Endothelial cell of umbilical vein (primary cell): Measurements from ENCODE around the gene BPIFB3. TPM values are rescaled to one million over a fixed set of nuclear protein-coding genes. Genes with fewer than 3 reads are reported as not detected.

Source experiments
- BruUV-seq: library from RNA; stranded (reverse); fragments of 400-500 nt; replicated peaks from 2 replicates; lab custom pipeline; 2021; lab: Mats Ljungman, UMichigan
- CTCF ChIA-PET: fragments of 300-600, 350-600 bp; sonication (Branson Sonifier 250); formaldehyde crosslinking; loops from one replicate; lab custom pipeline; 2021; ENCODE audit warnings: antibody characterized with exemption, inconsistent platforms; lab: Charles Lee
- POLR2A ChIA-PET: fragments of 300-600, 350-600 bp; sonication (Branson Sonifier 250); formaldehyde crosslinking; loops from one replicate; lab custom pipeline; 2021; ENCODE audit warnings: antibody characterized with exemption, inconsistent platforms; lab: Charles Lee
- DNase-seq: peaks from one replicate; pipeline ENCODE4 v3.0.0-alpha.2; 2011; ENCODE audit warnings: low read depth, low spot score
- FAIRE-seq: peaks from 2 replicates; lab custom pipeline; 2011; peaks lifted over from hg19 to GRCh38; lab: Jason Lieb, UNC
- H2AFZ ChIP-seq: 2 replicates; pipeline ENCODE4 v1.6.0; 2012; ENCODE audit warnings: low read depth, low read length, control low read depth, inconsistent platforms
- H3K27ac ChIP-seq: 2 replicates; pipeline ENCODE4 v1.5.1; 2011; ENCODE audit warnings: low read depth, mild to moderate bottlenecking, control low read depth, low read length, moderate library complexity; ENCODE audit not compliant: insufficient read depth
- H3K27me3 ChIP-seq, 2 experiments: 2 replicates each; pipeline versions ENCODE4 v1.6.0 to v1.6.1; 2011; ENCODE audit warnings: low read length in 2 of 2, mixed read lengths in 1 of 2; ENCODE audit not compliant: control insufficient read depth in 2 of 2, insufficient read depth in 2 of 2
- H3K36me3 ChIP-seq, 2 experiments: 2 replicates in 1 of 2; 3 replicates in 1 of 2; pipeline ENCODE4 v1.5.1; 2011; ENCODE audit warnings: low read length in 2 of 2, mild to moderate bottlenecking in 1 of 2, moderate library complexity in 1 of 2; ENCODE audit not compliant: control insufficient read depth in 2 of 2, insufficient read depth in 2 of 2; ENCODE audit errors: extremely low read depth in 1 of 2
- H3K4me1 ChIP-seq: 3 replicates; pipeline ENCODE4 v1.5.1; 2011; ENCODE audit warnings: mild to moderate bottlenecking, low read length; ENCODE audit not compliant: control insufficient read depth, insufficient read depth; ENCODE audit errors: extremely low read depth
- H3K4me2 ChIP-seq: 2 replicates; pipeline ENCODE4 v1.6.1; 2011; ENCODE audit warnings: low read length, control low read depth, mixed read lengths; ENCODE audit not compliant: insufficient read depth
- H3K4me3 ChIP-seq, 3 experiments: fragments of 200-600 bp in 1 of 3; sonication (generic), shearing (Covaris generic) in 1 of 3; replicated peaks in 1 of 3; 2 replicates each; pipeline ENCODE4 v1.5.1; 2011 to 2016; ENCODE audit warnings: control low read depth in 3 of 3, low read length in 3 of 3, mild to moderate bottlenecking in 2 of 3, inconsistent platforms in 1 of 3, low read depth in 1 of 3, moderate library complexity in 1 of 3; ENCODE audit not compliant: insufficient read depth in 1 of 3
- H3K79me2 ChIP-seq: 2 replicates; pipeline ENCODE4 v1.6.0; 2012; ENCODE audit warnings: low read length, inconsistent platforms; ENCODE audit not compliant: control insufficient read depth, insufficient read depth
- H3K9ac ChIP-seq: replicated peaks from 2 replicates; pipeline ENCODE3; 2011; ENCODE audit warnings: low read length, control low read depth; ENCODE audit not compliant: insufficient read depth; ENCODE audit errors: extremely low read depth
- H3K9me1 ChIP-seq: replicated peaks from 3 replicates; pipeline ENCODE4 v1.6.0; 2011; ENCODE audit warnings: mild to moderate bottlenecking, low read length; ENCODE audit not compliant: control insufficient read depth, insufficient read depth; ENCODE audit errors: extremely low read depth
- H3K9me3 ChIP-seq: replicated peaks from 2 replicates; pipeline ENCODE4 v1.5.1; 2012; ENCODE audit warnings: low read length, inconsistent platforms; ENCODE audit not compliant: control insufficient read depth, insufficient read depth
- H4K20me1 ChIP-seq: replicated peaks from 2 replicates; pipeline ENCODE3; 2011; ENCODE audit warnings: mild to moderate bottlenecking, low read length; ENCODE audit not compliant: control insufficient read depth, insufficient read depth; ENCODE audit errors: extremely low read depth
- CTCF ChIP-seq, 2 donors: IDR thresholded peaks; 1 replicate in 1 of 2; 2 replicates in 1 of 2; pipeline ENCODE4 v1.5.1; 2011; ENCODE audit warnings: low read length in 2 of 2, mild to moderate bottlenecking in 2 of 2, moderate library complexity in 2 of 2, control low read depth in 1 of 2, inconsistent platforms in 1 of 2, low read depth in 1 of 2; ENCODE audit not compliant: insufficient read depth in 1 of 2; ENCODE audit errors: extremely low read depth in 1 of 2
- EZH2 ChIP-seq: IDR thresholded peaks from 2 replicates; pipeline ENCODE4 v1.6.1; 2012; ENCODE audit warnings: borderline replicate concordance, low read depth, mild to moderate bottlenecking, moderate library complexity, low read length, inconsistent platforms; ENCODE audit not compliant: severe bottlenecking
- FOS ChIP-seq: IDR thresholded peaks from 2 replicates; pipeline ENCODE4 v1.6.1; 2011; ENCODE audit warnings: mild to moderate bottlenecking, low read length, moderate library complexity, borderline replicate concordance; ENCODE audit not compliant: insufficient read depth
- GATA2 ChIP-seq: IDR thresholded peaks from 2 replicates; pipeline ENCODE4 v1.7.0; 2011; ENCODE audit warnings: low read depth, mild to moderate bottlenecking, moderate library complexity, mixed read lengths, low read length; ENCODE audit not compliant: insufficient read length, insufficient read depth
- JUN ChIP-seq: IDR thresholded peaks from 2 replicates; pipeline ENCODE4 v1.6.1; 2011; ENCODE audit warnings: borderline replicate concordance, low read depth; ENCODE audit not compliant: insufficient read length, insufficient read depth
- MAX ChIP-seq: IDR thresholded peaks from 2 replicates; pipeline ENCODE4 v1.6.1; 2011; ENCODE audit not compliant: insufficient read depth, insufficient read length
- MYC ChIP-seq: IDR thresholded peaks from one replicate; pipeline ENCODE4 v1.6.1; 2011; ENCODE audit warnings: mild to moderate bottlenecking, low read depth, low read length
- POLR2A ChIP-seq: IDR thresholded peaks from 2 replicates; pipeline ENCODE4 v1.6.1; 2012; ENCODE audit warnings: low read depth, mild to moderate bottlenecking, control low read depth, low read length
- POLR2AphosphoS5 ChIP-seq: IDR thresholded peaks from 2 replicates; pipeline ENCODE4 v1.6.1; 2012; ENCODE audit warnings: low read depth, mild to moderate bottlenecking, control low read depth, low read length, moderate library complexity; ENCODE audit not compliant: insufficient read depth
- dilution Hi-C: fragments of 300-500 bp; cut with MboI; formaldehyde crosslinking; loops from one replicate; pipeline ENCODE4 v1.15.0; 2019; ENCODE audit warnings: low sequenced_read_pairs; ENCODE audit not compliant: extremely low pct_ligation_motif_present
- intact Hi-C: fragments of 100-400 bp; cut with micrococcal nuclease; formaldehyde crosslinking; loops from one replicate; pipeline ENCODE4 v1.10.0; 2022
- polyA plus RNA-seq, 4 experiments: library from polyadenylated mRNA; depleted of rRNA in 3 of 4; stranded (reverse) in 3 of 4; unstranded in 1 of 4; fragments of >200 nt; gene quantifications; 2 replicates each; pipeline versions ENCODE4 v1.2.1 to v1.2.3, GENCODE V29; 2011 to 2012; ENCODE audit warnings: missing spikeins in 1 of 4
- total RNA-seq: library from RNA; stranded (reverse); gene quantifications from 2 replicates; pipeline ENCODE4 v1.2.3, GENCODE V29; 2021

BPIFB3 gene
- total and polyA plus RNA-seq, 2 donors (not counting 3 experiments of a cell fraction or from before 2014, with no cell fraction given): not detected

GRCh38 chr20:33099843-33100538 is 46.3 kb downstream of the BPIFB3 start:
- no peaks in the 10 kb centered on the region for H3K9me1 ChIP-seq
- FAIRE-seq (no peak), DNase-seq (no peak)
- no peaks in the 10 kb centered on the region for H3K79me2 ChIP-seq
- no peaks in the 10 kb centered on the region for H3K4me1 ChIP-seq
- H3K4me2 ChIP-seq: no peak overlapping the region
- no peaks in the 10 kb centered on the region for H3K36me3 ChIP-seq
- intact Hi-C loops (no loop called here), dilution Hi-C loops (no loop called here)
- no peaks in the 10 kb centered on the region for H4K20me1 ChIP-seq
- H3K4me3 ChIP-seq: no peak overlapping the region
- no peak overlapping the region for H3K27ac ChIP-seq
- no peak overlapping the region for H2AFZ ChIP-seq
- no peaks in the 10 kb centered on the region for H3K27me3 ChIP-seq
- H3K9ac ChIP-seq: no peak overlapping the region
- ChIA-PET POLR2A (no interaction called here), CTCF (no interaction called here)
- no TSS peak for BruUV-seq
- no peaks in the 10 kb centered on the region for H3K9me3 ChIP-seq
- TF ChIP-seq POLR2AphosphoS5: no peak
- no peak for TF ChIP-seq MAX
- TF ChIP-seq MYC: no peak
- no peak for TF ChIP-seq EZH2
- no peak for TF ChIP-seq JUN
- no peak for TF ChIP-seq CTCF (IDR thresholded peaks at IDR 0.05; ENCODE audit: extremely low read depth in 1 of 2, insufficient read depth in 1 of 2, low read depth in 1 of 2, low read length in 2 of 2)
- no peak for TF ChIP-seq GATA2
- TF ChIP-seq FOS: no peak
- no peak for TF ChIP-seq POLR2A
